HepG2 (cell line): ENCODE results near the gene GBE1. TPM values are rescaled to one million over a fixed set of nuclear protein-coding genes. Genes with fewer than 3 reads are reported as not detected.

Experiments used
- DMAP1 ChIP-seq: IDR thresholded peaks from 2 replicates; pipeline ENCODE4 v1.6.1; 2016
- E2F5 ChIP-seq: sonication (generic); formaldehyde crosslinking; conservative IDR thresholded peaks from 2 replicates; pipeline ENCODE4 v1.4.0; 2020; ENCODE audit warnings: missing genetic modification reagents
- FOSL2 ChIP-seq: sonication (generic); formaldehyde crosslinking; IDR thresholded peaks from 2 replicates; pipeline ENCODE4 v1.4.0; 2020; ENCODE audit warnings: missing genetic modification reagents
- KDM3A ChIP-seq: IDR thresholded peaks from 2 replicates; pipeline ENCODE4 v1.6.1; 2018; ENCODE audit warnings: low read depth, missing compliant biosample characterization
- KLF12 ChIP-seq: sonication (generic); formaldehyde crosslinking; IDR thresholded peaks from 2 replicates; pipeline ENCODE4 v1.4.0; 2020; ENCODE audit warnings: missing genetic modification reagents, borderline replicate concordance
- SETDB1 ChIP-seq: sonication (generic); formaldehyde crosslinking; IDR thresholded peaks from 2 replicates; pipeline ENCODE4 v1.5.1; 2020; ENCODE audit warnings: missing genetic modification reagents, mild to moderate bottlenecking, borderline replicate concordance
- SMAD1 ChIP-seq: sonication (generic); formaldehyde crosslinking; IDR thresholded peaks from 2 replicates; pipeline ENCODE4 v1.4.0; 2020; ENCODE audit warnings: missing genetic modification reagents, low read depth, mild to moderate bottlenecking, borderline replicate concordance
- ZBTB3 ChIP-seq: sonication (generic); formaldehyde crosslinking; IDR thresholded peaks from 2 replicates; pipeline ENCODE4 v1.4.0; 2020; ENCODE audit warnings: low read depth, mild to moderate bottlenecking, moderate library complexity, missing genetic modification reagents, borderline replicate concordance
- ZBTB7B ChIP-seq: sonication (generic); formaldehyde crosslinking; IDR thresholded peaks from 2 replicates; pipeline ENCODE4 v1.4.0; 2020; ENCODE audit warnings: missing genetic modification reagents
- ZNF205 ChIP-seq: IDR thresholded peaks from 2 replicates; pipeline ENCODE4 v1.6.1; 2018; ENCODE audit warnings: missing biosample characterization, missing genetic modification reagents
- ZNF232 ChIP-seq: sonication (generic); formaldehyde crosslinking; IDR thresholded peaks from 2 replicates; pipeline ENCODE4 v1.4.0; 2020; ENCODE audit warnings: missing genetic modification reagents, borderline replicate concordance
- ZNF253 ChIP-seq: sonication (generic); formaldehyde crosslinking; IDR thresholded peaks from 2 replicates; pipeline ENCODE4 v1.8.0; 2022; ENCODE audit warnings: mild to moderate bottlenecking, missing genetic modification reagents, borderline replicate concordance
- ZNF281 ChIP-seq: sonication (generic); formaldehyde crosslinking; IDR thresholded peaks from 2 replicates; pipeline ENCODE4 v1.4.0; 2020; ENCODE audit warnings: missing genetic modification reagents, borderline replicate concordance
- ZNF496 ChIP-seq: sonication (generic); formaldehyde crosslinking; IDR thresholded peaks from 2 replicates; pipeline ENCODE4 v1.8.1; 2023; ENCODE audit warnings: mild to moderate bottlenecking, moderate library complexity, missing genetic modification reagents; ENCODE audit not compliant: insufficient replicate concordance
- ZSCAN22 ChIP-seq: sonication (generic); formaldehyde crosslinking; IDR thresholded peaks from 2 replicates; pipeline ENCODE4 v1.4.0; 2020; ENCODE audit warnings: mild to moderate bottlenecking, missing genetic modification reagents
- polyA plus RNA-seq, 8 experiments: library from polyadenylated mRNA; depleted of rRNA in 3 of 8; stranded (reverse) in 7 of 8; unstranded in 1 of 8; fragments of >200 nt; fragmentation: Illumina TruSeq in 4 of 8; extraction: Trizol in 4 of 8; gene quantifications; 2 replicates each; pipeline versions ENCODE4 v1.2.1 to v1.2.3, GENCODE V29; 2011 to 2016; ENCODE audit warnings: low read depth in 4 of 8, missing spikeins in 1 of 8, mixed read lengths in 1 of 8; ENCODE audit not compliant: insufficient read depth in 1 of 8
- total RNA-seq, 5 experiments: library from RNA; depleted of rRNA; stranded (reverse); fragments of >200 nt; fragmentation: Illumina TruSeq; extraction: Trizol; gene quantifications; 2 replicates each; pipeline ENCODE4 v1.2.3, GENCODE V29; 2016; ENCODE audit warnings: low read depth in 1 of 5
- TF ChIP-seq, protein P1 (sequence below): sonication (generic); formaldehyde crosslinking; IDR thresholded peaks from 2 replicates; pipeline ENCODE4 v1.9.0; 2021; ENCODE audit warnings: missing genetic modification reagents, borderline replicate concordance
- TF ChIP-seq, protein P2 (sequence below): sonication (generic); formaldehyde crosslinking; IDR thresholded peaks from 2 replicates; pipeline ENCODE4 v1.4.0; 2020; ENCODE audit warnings: missing genetic modification reagents; ENCODE audit errors: not compliant biosample characterization
- TF ChIP-seq, protein P3 (sequence below): sonication (generic); formaldehyde crosslinking; IDR thresholded peaks from 2 replicates; pipeline ENCODE4 v1.5.1; 2020; ENCODE audit warnings: missing genetic modification reagents, mild to moderate bottlenecking, borderline replicate concordance

Gene GBE1
- total and polyA plus RNA-seq, 2 of the 13 experiments (the other 11 are each of a cell fraction or from before 2014, with no cell fraction given), result 22.9 to 36.1 TPM

- TF ChIP-seq, protein P1, sequence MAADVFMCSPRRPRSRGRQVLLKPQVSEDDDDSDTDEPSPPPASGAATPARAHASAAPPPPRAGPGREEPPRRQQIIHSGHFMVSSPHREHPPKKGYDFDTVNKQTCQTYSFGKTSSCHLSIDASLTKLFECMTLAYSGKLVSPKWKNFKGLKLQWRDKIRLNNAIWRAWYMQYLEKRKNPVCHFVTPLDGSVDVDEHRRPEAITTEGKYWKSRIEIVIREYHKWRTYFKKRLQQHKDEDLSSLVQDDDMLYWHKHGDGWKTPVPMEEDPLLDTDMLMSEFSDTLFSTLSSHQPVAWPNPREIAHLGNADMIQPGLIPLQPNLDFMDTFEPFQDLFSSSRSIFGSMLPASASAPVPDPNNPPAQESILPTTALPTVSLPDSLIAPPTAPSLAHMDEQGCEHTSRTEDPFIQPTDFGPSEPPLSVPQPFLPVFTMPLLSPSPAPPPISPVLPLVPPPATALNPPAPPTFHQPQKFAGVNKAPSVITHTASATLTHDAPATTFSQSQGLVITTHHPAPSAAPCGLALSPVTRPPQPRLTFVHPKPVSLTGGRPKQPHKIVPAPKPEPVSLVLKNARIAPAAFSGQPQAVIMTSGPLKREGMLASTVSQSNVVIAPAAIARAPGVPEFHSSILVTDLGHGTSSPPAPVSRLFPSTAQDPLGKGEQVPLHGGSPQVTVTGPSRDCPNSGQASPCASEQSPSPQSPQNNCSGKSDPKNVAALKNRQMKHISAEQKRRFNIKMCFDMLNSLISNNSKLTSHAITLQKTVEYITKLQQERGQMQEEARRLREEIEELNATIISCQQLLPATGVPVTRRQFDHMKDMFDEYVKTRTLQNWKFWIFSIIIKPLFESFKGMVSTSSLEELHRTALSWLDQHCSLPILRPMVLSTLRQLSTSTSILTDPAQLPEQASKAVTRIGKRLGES (CRISPR knock-in tag), result no peak
- TF ChIP-seq, protein P2, sequence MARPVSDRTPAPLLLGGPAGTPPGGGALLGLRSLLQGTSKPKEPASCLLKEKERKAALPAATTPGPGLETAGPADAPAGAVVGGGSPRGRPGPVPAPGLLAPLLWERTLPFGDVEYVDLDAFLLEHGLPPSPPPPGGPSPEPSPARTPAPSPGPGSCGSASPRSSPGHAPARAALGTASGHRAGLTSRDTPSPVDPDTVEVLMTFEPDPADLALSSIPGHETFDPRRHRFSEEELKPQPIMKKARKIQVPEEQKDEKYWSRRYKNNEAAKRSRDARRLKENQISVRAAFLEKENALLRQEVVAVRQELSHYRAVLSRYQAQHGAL, result peak; percentile 88
- TF ChIP-seq KLF12 (CRISPR knock-in tag), result peak; percentile 94
- 0 out of 2 replicates have a peak, but pooled peaks have one; percentile 45 for TF ChIP-seq E2F5 (CRISPR knock-in tag)
- peak; percentile 12; the same call in 1 of the 2 replicates for TF ChIP-seq ZNF281
- peak; percentile 75; the same call in 1 of the 2 replicates for TF ChIP-seq KDM3A (CRISPR knock-in tag)
- peak; percentile 52 for TF ChIP-seq ZBTB7B (CRISPR knock-in tag)
- TF ChIP-seq ZNF253, result no peak; the same call in 1 of the 2 replicates
- TF ChIP-seq, protein P3, sequence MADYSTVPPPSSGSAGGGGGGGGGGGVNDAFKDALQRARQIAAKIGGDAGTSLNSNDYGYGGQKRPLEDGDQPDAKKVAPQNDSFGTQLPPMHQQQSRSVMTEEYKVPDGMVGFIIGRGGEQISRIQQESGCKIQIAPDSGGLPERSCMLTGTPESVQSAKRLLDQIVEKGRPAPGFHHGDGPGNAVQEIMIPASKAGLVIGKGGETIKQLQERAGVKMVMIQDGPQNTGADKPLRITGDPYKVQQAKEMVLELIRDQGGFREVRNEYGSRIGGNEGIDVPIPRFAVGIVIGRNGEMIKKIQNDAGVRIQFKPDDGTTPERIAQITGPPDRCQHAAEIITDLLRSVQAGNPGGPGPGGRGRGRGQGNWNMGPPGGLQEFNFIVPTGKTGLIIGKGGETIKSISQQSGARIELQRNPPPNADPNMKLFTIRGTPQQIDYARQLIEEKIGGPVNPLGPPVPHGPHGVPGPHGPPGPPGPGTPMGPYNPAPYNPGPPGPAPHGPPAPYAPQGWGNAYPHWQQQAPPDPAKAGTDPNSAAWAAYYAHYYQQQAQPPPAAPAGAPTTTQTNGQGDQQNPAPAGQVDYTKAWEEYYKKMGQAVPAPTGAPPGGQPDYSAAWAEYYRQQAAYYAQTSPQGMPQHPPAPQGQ (CRISPR knock-in tag), result no peak
- TF ChIP-seq SETDB1 (CRISPR knock-in tag), result no peak
- peak; percentile 91 for TF ChIP-seq DMAP1
- TF ChIP-seq SMAD1 (CRISPR knock-in tag), result peak; percentile 98; the same call in 1 of the 2 replicates
- TF ChIP-seq ZSCAN22 (CRISPR knock-in tag), result no peak
- TF ChIP-seq ZBTB3 (CRISPR knock-in tag), result 0 out of 2 replicates have a peak, but pooled peaks have one; percentile 67
- peak; percentile 97 for TF ChIP-seq ZNF232
- TF ChIP-seq FOSL2 (CRISPR knock-in tag), result peak; percentile 98
- peak; percentile 92 for TF ChIP-seq ZNF205 (CRISPR knock-in tag)
- TF ChIP-seq ZNF496 (CRISPR knock-in tag), result no peak
These were observed at the start of gene GBE1 (continued) for GRCh38 chr3:81760924-81761903.
